CD14-positive monocyte (primary cell): ENCODE results near the gene LIPA. TPM values are rescaled to one million over a fixed set of nuclear protein-coding genes. Genes with fewer than 3 reads are reported as not detected.

Source experiments
- DNase-seq, 3 donors: peaks; one replicate each; pipeline ENCODE4 v3.0.0-alpha.2; 2011 to 2022
- H2AFZ ChIP-seq: 2 replicates; pipeline ENCODE4 v1.6.0; 2012; ENCODE audit warnings: mild to moderate bottlenecking, low read depth, low read length, inconsistent platforms; ENCODE audit not compliant: insufficient read depth, poor library complexity, severe bottlenecking
- H3K27ac ChIP-seq, 2 donors: 1 replicate in 1 of 2; 2 replicates in 1 of 2; pipeline ENCODE4 v1.5.1; 2012 to 2013; ENCODE audit warnings: low read length in 2 of 2, control low read depth in 1 of 2, inconsistent platforms in 1 of 2, low read depth in 1 of 2, mild to moderate bottlenecking in 1 of 2
- H3K27me3 ChIP-seq, 2 donors: one replicate each; pipeline versions ENCODE4 v1.6.0 to v1.6.1; 2011 to 2013; ENCODE audit warnings: low read length in 2 of 2; ENCODE audit not compliant: control insufficient read depth in 2 of 2, insufficient read depth in 2 of 2
- H3K36me3 ChIP-seq, 2 donors: replicated peaks in 1 of 2; 1 replicate in 1 of 2; 2 replicates in 1 of 2; pipeline versions ENCODE4 v1.5.1 to v1.6.1; 2012 to 2013; ENCODE audit warnings: low read length in 2 of 2, control low read depth in 1 of 2, inconsistent platforms in 1 of 2, mild to moderate bottlenecking in 1 of 2; ENCODE audit not compliant: insufficient read depth in 2 of 2, control insufficient read depth in 1 of 2
- H3K4me1 ChIP-seq, 2 donors: 1 replicate in 1 of 2; 2 replicates in 1 of 2; pipeline versions ENCODE4 v1.5.1 to v1.6.1; 2012 to 2013; ENCODE audit warnings: low read length in 2 of 2, control low read depth in 1 of 2, inconsistent platforms in 1 of 2, mild to moderate bottlenecking in 1 of 2, moderate library complexity in 1 of 2; ENCODE audit not compliant: insufficient read depth in 2 of 2, control insufficient read depth in 1 of 2
- H3K4me2 ChIP-seq: replicated peaks from 2 replicates; pipeline ENCODE3; 2012; ENCODE audit warnings: low read length, moderate library complexity, mild to moderate bottlenecking; ENCODE audit not compliant: poor library complexity, severe bottlenecking; ENCODE audit errors: extremely low read depth
- H3K4me3 ChIP-seq, 3 experiments: fragments of 200-600 bp in 1 of 3; sonication (generic) in 1 of 3; replicated peaks in 1 of 3; 1 replicate in 2 of 3; 2 replicates in 1 of 3; pipeline ENCODE4 v1.5.1; 2011 to 2013; ENCODE audit warnings: low read length in 3 of 3, mild to moderate bottlenecking in 3 of 3, control low read depth in 2 of 3, low read depth in 2 of 3, inconsistent platforms in 1 of 3, moderate library complexity in 1 of 3
- H3K79me2 ChIP-seq: 2 replicates; pipeline ENCODE4 v1.6.0; 2012; ENCODE audit warnings: mild to moderate bottlenecking, control low read depth, inconsistent platforms, low read length, moderate library complexity; ENCODE audit not compliant: insufficient read depth
- H3K9ac ChIP-seq: 2 replicates; pipeline ENCODE4 v1.6.0; 2017; ENCODE audit warnings: low read length, mild to moderate bottlenecking; ENCODE audit not compliant: insufficient read depth, poor library complexity, severe bottlenecking
- H3K9me3 ChIP-seq, 2 donors: replicated peaks in 1 of 2; 1 replicate in 1 of 2; 2 replicates in 1 of 2; pipeline versions ENCODE4 v1.5.1 to v1.6.1; 2012 to 2013; ENCODE audit warnings: low read length in 2 of 2, control low read depth in 1 of 2; ENCODE audit not compliant: control insufficient read depth in 1 of 2, insufficient read depth in 1 of 2
- H4K20me1 ChIP-seq: 2 replicates; pipeline ENCODE4 v1.6.0; 2012; ENCODE audit warnings: mild to moderate bottlenecking, low read length, control low read depth, moderate library complexity; ENCODE audit not compliant: insufficient read depth
- H3K27ac Mint-ChIP-seq, 7 donors: one replicate each; pipeline ENCODE4 v1.8.0; 2020; ENCODE audit warnings: mild to moderate bottlenecking in 7 of 7, mixed read lengths in 7 of 7, moderate library complexity in 6 of 7, inconsistent platforms in 2 of 7
- H3K27me3 Mint-ChIP-seq, 3 donors: one replicate each; pipeline ENCODE4 v1.8.0; 2021 to 2022; ENCODE audit warnings: low read depth in 3 of 3, mild to moderate bottlenecking in 3 of 3, mixed read lengths in 3 of 3, moderate library complexity in 3 of 3, inconsistent platforms in 1 of 3
- H3K36me3 Mint-ChIP-seq, 2 donors: one replicate each; pipeline ENCODE4 v1.8.0; 2020; ENCODE audit warnings: mixed read lengths in 2 of 2, inconsistent platforms in 1 of 2, mild to moderate bottlenecking in 1 of 2
- H3K4me1 Mint-ChIP-seq: one replicate; pipeline ENCODE4 v1.8.0; 2020; ENCODE audit warnings: mild to moderate bottlenecking, mixed read lengths
- H3K4me3 Mint-ChIP-seq, 2 donors: one replicate each; pipeline ENCODE4 v1.8.0; 2020; ENCODE audit warnings: mild to moderate bottlenecking in 2 of 2, mixed read lengths in 2 of 2, moderate library complexity in 1 of 2
- H3K9me3 Mint-ChIP-seq, 7 donors: one replicate each; pipeline ENCODE4 v1.8.0; 2020 to 2022; ENCODE audit warnings: mixed read lengths in 7 of 7, mild to moderate bottlenecking in 6 of 7, moderate library complexity in 6 of 7, inconsistent platforms in 2 of 7
- WGBS: methylation state at CpG from one replicate; pipeline ENCODE4 v1.1.5; 2013; ENCODE audit warnings: missing lambda C conversion rate; ENCODE audit not compliant: insufficient coverage; 5-methylcytosine and 5-hydroxymethylcytosine counted together
- intact Hi-C, 2 donors: fragments of 100-400 bp; cut with micrococcal nuclease; formaldehyde crosslinking; loops; one replicate each; pipeline versions ENCODE4 v1.15.0 to v1.15.1; 2023
- polyA plus RNA-seq, 3 donors: library from polyadenylated mRNA; depleted of rRNA in 1 of 3; unstranded in 2 of 3; stranded (reverse) in 1 of 3; fragments of 300-500 nt in 2 of 3; fragments of >200 nt in 1 of 3; fragmentation: Illumina TruSeq in 2 of 3; gene quantifications; 1 replicate in 2 of 3; 2 replicates in 1 of 3; pipeline ENCODE4 v1.2.3, GENCODE V29; 2012 to 2021
- TF ChIP-seq, protein P1 (sequence below): fragments of 200-600 bp; IDR thresholded peaks from one replicate; pipeline ENCODE4 v1.8.0; 2022; ENCODE audit warnings: antibody characterized with exemption, mild to moderate bottlenecking

Gene LIPA
- polyA plus RNA-seq, 3 donors = 37.4 to 353 (median 289) TPM

DNA sequence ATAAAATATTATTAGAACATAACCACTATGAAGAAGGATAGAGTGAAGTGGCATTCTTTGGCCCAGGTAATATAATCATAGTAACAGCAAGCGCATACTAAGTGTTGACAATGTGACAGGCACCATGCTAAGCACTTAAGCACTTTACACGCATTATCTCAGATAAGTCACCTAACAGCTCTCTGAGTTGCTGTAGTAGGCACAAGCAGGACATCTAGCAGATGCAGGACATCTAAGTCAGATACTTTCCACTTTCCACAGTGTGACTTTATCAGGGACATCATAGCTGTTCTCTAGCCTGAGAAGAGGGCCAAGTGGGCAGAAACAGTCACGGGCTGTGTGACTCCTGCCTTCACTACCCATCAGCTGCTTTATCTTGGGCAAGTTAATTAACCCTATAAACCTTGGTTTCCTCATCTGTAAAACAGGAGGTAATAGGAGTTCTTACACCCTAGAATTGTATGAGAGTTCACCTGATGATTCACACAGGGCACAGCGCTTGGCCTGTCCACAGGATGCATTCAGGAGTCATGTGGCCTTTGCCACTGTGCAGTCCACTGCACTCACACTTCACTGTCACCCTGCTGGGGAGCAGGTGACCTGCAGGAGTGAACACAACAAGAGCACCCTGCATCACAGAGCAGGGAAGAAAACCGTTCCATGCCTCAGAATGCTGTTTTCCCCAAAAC, 12.5 kb downstream of the LIPA start:
- Histone ChIP-seq H3K4me1 (peaks cover 71 to 76% of the 10 kb centered on the region in 2 donors), H3K9me3 (no peaks in the 10 kb centered on the region), H3K36me3 (peaks cover 10 to 12% of the 10 kb centered on the region in 2 donors), H3K79me2 (peaks cover 22% of the 10 kb centered on the region), H3K9ac (no peak overlapping the region), H2AFZ (no peak overlapping the region), H3K4me3 (no peak overlapping the region), H3K27ac (no peak overlapping the region), H3K27me3 (no peaks in the 10 kb centered on the region), H3K4me2 (no peak overlapping the region), H4K20me1 (no peaks in the 10 kb centered on the region)
- intact Hi-C loops = no loop called here
- peaks cover 71% of the 10 kb centered on the region for H3K4me1 Mint-ChIP-seq
- no peak for DNase-seq
- peak overlapping the region in 3 of 7 donors; percentile 25 to 76 (median 33) for H3K27ac Mint-ChIP-seq
- no peaks in the 10 kb centered on the region for H3K27me3 Mint-ChIP-seq
- H3K36me3 Mint-ChIP-seq = peaks cover 30 to 38% of the 10 kb centered on the region in 2 donors
- H3K4me3 Mint-ChIP-seq = no peak overlapping the region
- no peaks in the 10 kb centered on the region for H3K9me3 Mint-ChIP-seq
- TF ChIP-seq, protein P1, sequence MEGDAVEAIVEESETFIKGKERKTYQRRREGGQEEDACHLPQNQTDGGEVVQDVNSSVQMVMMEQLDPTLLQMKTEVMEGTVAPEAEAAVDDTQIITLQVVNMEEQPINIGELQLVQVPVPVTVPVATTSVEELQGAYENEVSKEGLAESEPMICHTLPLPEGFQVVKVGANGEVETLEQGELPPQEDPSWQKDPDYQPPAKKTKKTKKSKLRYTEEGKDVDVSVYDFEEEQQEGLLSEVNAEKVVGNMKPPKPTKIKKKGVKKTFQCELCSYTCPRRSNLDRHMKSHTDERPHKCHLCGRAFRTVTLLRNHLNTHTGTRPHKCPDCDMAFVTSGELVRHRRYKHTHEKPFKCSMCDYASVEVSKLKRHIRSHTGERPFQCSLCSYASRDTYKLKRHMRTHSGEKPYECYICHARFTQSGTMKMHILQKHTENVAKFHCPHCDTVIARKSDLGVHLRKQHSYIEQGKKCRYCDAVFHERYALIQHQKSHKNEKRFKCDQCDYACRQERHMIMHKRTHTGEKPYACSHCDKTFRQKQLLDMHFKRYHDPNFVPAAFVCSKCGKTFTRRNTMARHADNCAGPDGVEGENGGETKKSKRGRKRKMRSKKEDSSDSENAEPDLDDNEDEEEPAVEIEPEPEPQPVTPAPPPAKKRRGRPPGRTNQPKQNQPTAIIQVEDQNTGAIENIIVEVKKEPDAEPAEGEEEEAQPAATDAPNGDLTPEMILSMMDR = no peak
- 100% methylated on average over 3 of the region's 5 CpGs for WGBS

DNA sequence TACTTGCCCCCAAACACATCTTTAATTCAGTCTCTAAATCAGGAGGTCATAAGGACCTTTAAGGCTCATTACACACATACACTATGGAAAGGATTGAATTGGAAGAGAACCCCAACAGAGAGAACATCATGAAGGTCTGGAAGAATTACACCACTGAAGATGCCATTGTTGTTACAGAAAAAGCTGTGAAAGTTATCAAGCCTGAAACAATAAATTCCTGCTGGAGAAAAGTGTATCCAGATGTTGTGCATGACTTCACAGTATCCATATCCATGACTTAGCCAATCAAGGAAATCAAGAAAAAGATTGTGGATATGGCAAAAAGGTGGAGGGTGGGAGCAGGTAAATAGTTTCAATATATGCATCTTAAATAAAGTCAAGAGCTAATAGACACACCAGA, 13.7 kb downstream of the LIPA start:
- H3K4me3 ChIP-seq = no peak overlapping the region
- H3K4me1 Mint-ChIP-seq = peaks cover 62% of the 10 kb centered on the region
- peaks cover 60 to 64% of the 10 kb centered on the region in 2 donors for H3K4me1 ChIP-seq
- no peaks in the 10 kb centered on the region for H3K9me3 ChIP-seq
- peaks cover 12 to 15% of the 10 kb centered on the region in 2 donors for H3K36me3 ChIP-seq
- intact Hi-C loops = no loop called here
- no peak overlapping the region for H3K9ac ChIP-seq
- no peaks in the 10 kb centered on the region for H4K20me1 ChIP-seq
- no peaks in the 10 kb centered on the region for H3K9me3 Mint-ChIP-seq
- no peaks in the 10 kb centered on the region for H3K27me3 ChIP-seq
- no peak overlapping the region for H2AFZ ChIP-seq
- H3K4me2 ChIP-seq = no peak overlapping the region
- H3K27ac ChIP-seq = no peak overlapping the region
- DNase-seq = no peak
- H3K36me3 Mint-ChIP-seq = peaks cover 40 to 49% of the 10 kb centered on the region in 2 donors
- H3K27me3 Mint-ChIP-seq = peaks cover 0 to 3% (median 0%) of the 10 kb centered on the region in 3 donors
- TF ChIP-seq, protein P1 = no peak
- no peak overlapping the region for H3K27ac Mint-ChIP-seq
- peaks cover 22% of the 10 kb centered on the region for H3K79me2 ChIP-seq
- no peak overlapping the region for H3K4me3 Mint-ChIP-seq
